GM12878 (cell line): ENCODE measurements around the gene ESPNL. TPM values are rescaled to one million over a fixed set of nuclear protein-coding genes. Genes with fewer than 3 reads are reported as not detected.

Source experiments
- ATAC-seq: fragments of 200-7000 bp; cut with Tn5 transposase; 3 replicates; pipeline ENCODE4 v1.9.1; 2020; ENCODE audit warnings: mild to moderate bottlenecking, moderate library complexity
- BruUV-seq: library from RNA; stranded (reverse); fragments of 400-500 nt; replicated peaks from 2 replicates; lab custom pipeline; 2021; lab: Mats Ljungman, UMichigan
- CTCF ChIA-PET: fragments of 300-600 bp; sonication (Branson Sonifier 250); formaldehyde crosslinking; extraction: SDS; loops from one replicate; lab custom pipeline; 2021; ENCODE audit warnings: inconsistent platforms; lab: Yijun Ruan, JAX
- POLR2A ChIA-PET: fragments of 350-600 bp; formaldehyde crosslinking; extraction: SDS; loops from one replicate; lab custom pipeline; 2021; ENCODE audit warnings: inconsistent platforms; lab: Charles Lee
- RAD21 ChIA-PET: fragments of 300-600 bp; sonication (Branson Sonifier 250); formaldehyde crosslinking; loops from one replicate; lab custom pipeline; 2023; ENCODE audit warnings: antibody characterized with exemption; ENCODE audit not compliant: unreplicated experiment; lab: Charles Lee
- SMC1A ChIA-PET: fragments of 300-600 bp; sonication (Branson Sonifier 250); formaldehyde crosslinking; loops from one replicate; lab custom pipeline; 2023; ENCODE audit not compliant: unreplicated experiment, uncharacterized antibody; lab: Charles Lee
- DNase-seq: peaks from one replicate; pipeline ENCODE4 v3.0.0-alpha.2; 2011; ENCODE audit warnings: low read depth, low spot score
- FAIRE-seq: peaks from 3 replicates; lab custom pipeline; 2011; peaks lifted over from hg19 to GRCh38; lab: Jason Lieb, UNC
- H2AFZ ChIP-seq: 2 replicates; pipeline ENCODE4 v1.6.0; 2011; ENCODE audit warnings: low read depth, low read length, control low read depth; ENCODE audit not compliant: control insufficient read depth
- H3K27ac ChIP-seq: 2 replicates; pipeline ENCODE4 v1.5.1; 2011; ENCODE audit warnings: control low read depth; ENCODE audit not compliant: control insufficient read depth, insufficient read depth
- H3K27me3 ChIP-seq, 2 experiments: replicated peaks in 1 of 2; 2 replicates each; pipeline versions ENCODE4 v1.6.0 to v1.6.1; 2011; ENCODE audit warnings: low read length in 1 of 2; ENCODE audit not compliant: control insufficient read depth in 2 of 2, insufficient read depth in 2 of 2
- H3K36me3 ChIP-seq, 2 experiments: 2 replicates each; pipeline ENCODE4 v1.5.1; 2011; ENCODE audit warnings: low read length in 1 of 2; ENCODE audit not compliant: control insufficient read depth in 2 of 2, insufficient read depth in 2 of 2
- H3K4me1 ChIP-seq: 2 replicates; pipeline ENCODE4 v1.6.1; 2011; ENCODE audit warnings: mild to moderate bottlenecking, low read length, moderate library complexity, mixed read lengths; ENCODE audit not compliant: control insufficient read depth, insufficient read depth
- H3K4me2 ChIP-seq: 2 replicates; pipeline ENCODE4 v1.6.0; 2011; ENCODE audit warnings: control low read depth; ENCODE audit not compliant: control insufficient read depth, insufficient read depth
- H3K4me3 ChIP-seq: fragments of 200-600 bp; sonication (generic); 2 replicates; pipeline ENCODE4 v1.5.1; 2016
- H3K79me2 ChIP-seq: 2 replicates; pipeline ENCODE4 v1.6.0; 2011; ENCODE audit warnings: low read length; ENCODE audit not compliant: control insufficient read depth, insufficient read depth
- H3K9ac ChIP-seq: 2 replicates; pipeline ENCODE4 v1.8.0; 2011; ENCODE audit warnings: low read length, control low read depth, mixed read lengths; ENCODE audit not compliant: control insufficient read depth, insufficient read depth
- H3K9me3 ChIP-seq: replicated peaks from 3 replicates; pipeline ENCODE4 v1.5.1; 2011; ENCODE audit warnings: mild to moderate bottlenecking, low read length; ENCODE audit not compliant: control insufficient read depth, insufficient read depth
- H4K20me1 ChIP-seq: 2 replicates; pipeline ENCODE4 v1.6.0; 2011; ENCODE audit not compliant: control insufficient read depth, insufficient read depth
- BHLHE40 ChIP-seq, 2 experiments: fragments of 450-650 bp in 1 of 2; IDR thresholded peaks; 2 replicates each; pipeline ENCODE4 v1.6.1; 2011 to 2017; ENCODE audit warnings: low read depth in 2 of 2, borderline replicate concordance in 1 of 2, improper control_type of control experiment in 1 of 2, low read length in 1 of 2, mild to moderate bottlenecking in 1 of 2
- CUX1 ChIP-seq: IDR thresholded peaks from 2 replicates; pipeline ENCODE4 v1.6.1; 2012; ENCODE audit warnings: improper control_type of control experiment, low read depth, low read length; ENCODE audit not compliant: insufficient replicate concordance
- FOXK2 ChIP-seq: fragments of 450-650 bp; IDR thresholded peaks from 2 replicates; pipeline ENCODE4 v1.6.1; 2017; ENCODE audit warnings: mild to moderate bottlenecking, moderate library complexity
- FOXM1 ChIP-seq: IDR thresholded peaks from 2 replicates; pipeline ENCODE4 v1.6.1; 2012; ENCODE audit warnings: low read depth, mild to moderate bottlenecking, inconsistent platforms, low read length, moderate library complexity
- MEF2A ChIP-seq: IDR thresholded peaks from 2 replicates; pipeline ENCODE4 v1.6.1; 2011; ENCODE audit warnings: low read depth, mild to moderate bottlenecking, low read length, moderate library complexity; ENCODE audit not compliant: insufficient read depth
- RCOR1 ChIP-seq: conservative IDR thresholded peaks from 2 replicates; pipeline ENCODE4 v1.6.1; 2012; ENCODE audit warnings: low read depth, low read length, improper control_type of control experiment
- SMAD5 ChIP-seq: IDR thresholded peaks from 2 replicates; pipeline ENCODE4 v1.6.1; 2016; ENCODE audit warnings: antibody characterized with exemption, low read depth
- STAT3 ChIP-seq: IDR thresholded peaks from 2 replicates; pipeline ENCODE4 v1.6.1; 2011; ENCODE audit warnings: low read depth, low read length, improper control_type of control experiment
- TAF1 ChIP-seq: IDR thresholded peaks from 2 replicates; pipeline ENCODE4 v1.6.1; 2011; ENCODE audit warnings: mild to moderate bottlenecking, low read depth, low read length, borderline replicate concordance
- TARDBP ChIP-seq: IDR thresholded peaks from 2 replicates; pipeline ENCODE4 v1.6.1; 2016; ENCODE audit warnings: borderline replicate concordance
- WRNIP1 ChIP-seq: IDR thresholded peaks from 2 replicates; pipeline ENCODE4 v1.6.1; 2011; ENCODE audit warnings: low read depth, low read length, improper control_type of control experiment, borderline replicate concordance
- ZBED1 ChIP-seq: IDR thresholded peaks from 2 replicates; pipeline ENCODE4 v1.6.1; 2016; ENCODE audit warnings: borderline replicate concordance
- ZNF207 ChIP-seq: fragments of 450-650 bp; IDR thresholded peaks from 2 replicates; pipeline ENCODE4 v1.6.1; 2014; ENCODE audit warnings: antibody characterized with exemption, mild to moderate bottlenecking, borderline replicate concordance
- ZSCAN29 ChIP-seq: fragments of 450-650 bp; IDR thresholded peaks from 2 replicates; pipeline ENCODE4 v1.6.1; 2017; ENCODE audit warnings: mild to moderate bottlenecking, moderate library complexity
- WGBS: methylation state at CpG from one replicate; pipeline ENCODE4 v1.1.6; 2016; ENCODE audit warnings: low lambda C conversion rate; ENCODE audit not compliant: insufficient replicate concordance, insufficient coverage; ENCODE audit errors: missing lambda C conversion rate; 5-methylcytosine and 5-hydroxymethylcytosine counted together
- in situ Hi-C: fragments of 300-500 bp; cut with MboI; formaldehyde crosslinking; loops from 9 replicates; pipeline ENCODE4 v1.14.3; 2018; ENCODE audit warnings: mixed read lengths
- intact Hi-C: fragments of 100-400 bp; cut with micrococcal nuclease; formaldehyde crosslinking; loops from one replicate; pipeline ENCODE4 v1.14.2; 2022; ENCODE audit not compliant: unreplicated experiment
- polyA plus RNA-seq, 11 experiments: library from polyadenylated mRNA; depleted of rRNA in 4 of 11; unstranded in 6 of 11; stranded (reverse) in 5 of 11; fragments of >200 nt; fragmentation: Nextera tagmentation in 4 of 11; fragmentation: Illumina TruSeq in 1 of 11; extraction: Ambion mirVana in 4 of 11; extraction: Trizol in 1 of 11; gene quantifications; 1 replicate in 1 of 11; 2 replicates in 10 of 11; pipeline versions ENCODE4 v1.2.1 to v1.2.3, GENCODE V29; 2011 to 2016; ENCODE audit warnings: inconsistent platforms in 2 of 11, missing spikeins in 2 of 11, low read depth in 1 of 11
- total RNA-seq, 4 experiments: library from RNA; depleted of rRNA in 3 of 4; stranded (reverse); fragments of >200 nt in 3 of 4; fragmentation: Illumina TruSeq in 1 of 4; extraction: Trizol in 1 of 4; gene quantifications; 2 replicates each; pipeline versions ENCODE4 v1.2.1 to v1.2.3, GENCODE V29; 2013 to 2021

Gene ESPNL
- total and polyA plus RNA-seq, 10 of the 15 experiments (the other 5 are each of a cell fraction or from before 2014, with no cell fraction given) = 0.05 to 0.94 (median 0.36) TPM; not detected in 3

DNA sequence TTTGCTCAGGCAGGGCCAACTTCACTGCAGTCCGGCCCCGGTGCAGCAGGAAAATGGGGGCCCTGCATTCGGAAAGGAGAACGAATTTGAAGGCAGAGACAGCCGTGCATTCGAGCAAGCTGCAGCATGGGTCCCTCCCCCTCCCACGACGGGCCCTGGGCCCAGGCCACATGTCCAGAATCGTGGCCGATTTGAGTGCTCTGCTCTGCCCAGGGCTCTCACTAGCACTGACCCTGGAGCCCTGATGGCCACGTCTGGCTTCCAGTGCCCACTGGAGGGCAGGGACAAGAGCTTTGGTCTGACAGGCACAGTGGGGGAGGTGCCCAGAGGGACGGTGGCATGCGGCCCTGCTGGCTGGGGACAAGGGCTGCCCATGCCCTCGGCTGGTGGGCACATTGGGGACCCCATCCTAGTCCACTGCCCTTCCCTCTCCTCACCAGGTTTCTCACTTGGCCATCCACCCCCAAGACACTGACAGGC lies 23.9 kb downstream of the ESPNL start:
- 39% methylated on average over 14 of the region's 14 CpGs for WGBS

More for the DNA sequence above, 23.9 kb downstream of the ESPNL start:
- H3K4me1 ChIP-seq = no peaks in the 10 kb centered on the region
- no peaks in the 10 kb centered on the region for H3K79me2 ChIP-seq
- ATAC-seq (no peak), DNase-seq (no peak), FAIRE-seq (no peak)
- ChIA-PET RAD21 (no interaction called here), SMC1A (no interaction called here), CTCF (no interaction called here), POLR2A (no interaction called here)
- no peaks in the 10 kb centered on the region for H3K27me3 ChIP-seq
- H3K9ac ChIP-seq = no peak overlapping the region
- no peak for TF ChIP-seq ZNF207
- no peak for TF ChIP-seq BHLHE40 (IDR thresholded peaks at IDR 0.05; ENCODE audit: borderline replicate concordance in 1 of 2, low read depth in 2 of 2, low read length in 1 of 2)
- TF ChIP-seq TARDBP = no peak
- no peak for TF ChIP-seq SMAD5
- no peak for TF ChIP-seq TAF1
- TF ChIP-seq MEF2A = no peak
- no peak for TF ChIP-seq RCOR1
- no peak for TF ChIP-seq STAT3
- TF ChIP-seq ZBED1 = no peak
- TF ChIP-seq ZSCAN29 = no peak
- TF ChIP-seq FOXM1 = no peak
- no peak for TF ChIP-seq CUX1
- no peak for TF ChIP-seq WRNIP1
- no peak for TF ChIP-seq FOXK2
- BruUV-seq = no TSS peak
- H3K4me3 ChIP-seq = no peak overlapping the region
- no peak overlapping the region for H3K4me2 ChIP-seq
- H2AFZ ChIP-seq = no peak overlapping the region
- in situ Hi-C loops = no loop called here
- no peaks in the 10 kb centered on the region for H4K20me1 ChIP-seq
- H3K27ac ChIP-seq = no peak overlapping the region
- intact Hi-C loops = no loop called here
- H3K36me3 ChIP-seq = no peaks in the 10 kb centered on the region
- H3K9me3 ChIP-seq = peaks cover 4% of the 10 kb centered on the region; the same call in 2 of the 3 replicates
